CD4-positive, CD25-positive, alpha-beta regulatory T cell (primary cell): ENCODE data around the gene PIEZO1. TPM values are rescaled to one million over a fixed set of nuclear protein-coding genes. Genes with fewer than 3 reads are reported as not detected.
A peak's percentile ranks its signal among the peaks of the same experiment; 100 is the strongest.

Experiments
- ATAC-seq, 2 donors: fragments of 150-1000 bp; cut with Tn5 transposase; one replicate each; pipeline ENCODE4 v1.10.0; 2021; ENCODE audit warnings: low read depth in 2 of 2, moderate number of reproducible peaks in 2 of 2, moderate library complexity in 1 of 2
- DNase-seq, 3 donors: peaks; one replicate each; pipeline versions ENCODE4 v3.0.0 to v3.0.0-alpha.2; 2012 to 2022; ENCODE audit warnings: mixed read lengths in 1 of 3
- H3K27ac ChIP-seq: one replicate; pipeline ENCODE4 v1.7.0; 2013; ENCODE audit warnings: mild to moderate bottlenecking, low read length; ENCODE audit not compliant: insufficient read depth, poor library complexity, severe bottlenecking
- H3K27me3 ChIP-seq: one replicate; pipeline ENCODE4 v1.7.0; 2013; ENCODE audit warnings: low read length; ENCODE audit not compliant: control insufficient read depth, insufficient read depth
- H3K36me3 ChIP-seq: one replicate; pipeline ENCODE4 v1.7.0; 2013; ENCODE audit warnings: mild to moderate bottlenecking, low read length, moderate library complexity; ENCODE audit not compliant: control insufficient read depth, insufficient read depth
- H3K4me1 ChIP-seq: 2 replicates; pipeline ENCODE4 v1.7.0; 2013; ENCODE audit warnings: mild to moderate bottlenecking, low read length; ENCODE audit not compliant: insufficient read depth, control insufficient read depth, poor library complexity, severe bottlenecking
- H3K4me3 ChIP-seq: one replicate; pipeline ENCODE4 v1.7.0; 2013; ENCODE audit warnings: low read depth, mild to moderate bottlenecking, low read length, moderate library complexity
- H3K9me3 ChIP-seq, 2 experiments: 1 replicate in 1 of 2; 2 replicates in 1 of 2; pipeline ENCODE4 v1.7.0; 2013; ENCODE audit warnings: low read length in 2 of 2, mild to moderate bottlenecking in 1 of 2, moderate library complexity in 1 of 2; ENCODE audit not compliant: control insufficient read depth in 2 of 2
- H3K27ac Mint-ChIP-seq, 3 donors: one replicate each; pipeline ENCODE4 v1.8.0; 2020 to 2022; ENCODE audit warnings: mild to moderate bottlenecking in 3 of 3, mixed read lengths in 3 of 3, moderate library complexity in 2 of 3
- H3K27me3 Mint-ChIP-seq: one replicate; pipeline ENCODE4 v1.8.0; 2022; ENCODE audit warnings: mild to moderate bottlenecking, mixed read lengths
- H3K36me3 Mint-ChIP-seq: one replicate; pipeline ENCODE4 v1.8.0; 2020; ENCODE audit warnings: mixed read lengths
- H3K4me1 Mint-ChIP-seq, 4 donors: one replicate each; pipeline ENCODE4 v1.8.0; 2020 to 2022; ENCODE audit warnings: mixed read lengths in 4 of 4, mild to moderate bottlenecking in 1 of 4
- H3K4me3 Mint-ChIP-seq, 4 donors: one replicate each; pipeline ENCODE4 v1.8.0; 2020 to 2022; ENCODE audit warnings: mild to moderate bottlenecking in 4 of 4, mixed read lengths in 4 of 4, moderate library complexity in 3 of 4
- H3K9me3 Mint-ChIP-seq, 7 donors: one replicate each; pipeline ENCODE4 v1.8.0; 2020 to 2022; ENCODE audit warnings: mixed read lengths in 7 of 7, mild to moderate bottlenecking in 3 of 7, moderate library complexity in 2 of 7
- polyA plus RNA-seq, 4 donors: library from polyadenylated mRNA; unstranded; fragments of 300-500 nt; fragmentation: Illumina TruSeq; gene quantifications; one replicate each; pipeline ENCODE4 v1.2.3, GENCODE V29; 2021
- total RNA-seq: library from RNA; stranded (reverse); gene quantifications from one replicate; pipeline ENCODE4 v1.2.3, GENCODE V29; 2022

Gene PIEZO1
- total and polyA plus RNA-seq, 5 donors from 2014 or later = 18.1 to 337 (median 20.2) TPM

DNA sequence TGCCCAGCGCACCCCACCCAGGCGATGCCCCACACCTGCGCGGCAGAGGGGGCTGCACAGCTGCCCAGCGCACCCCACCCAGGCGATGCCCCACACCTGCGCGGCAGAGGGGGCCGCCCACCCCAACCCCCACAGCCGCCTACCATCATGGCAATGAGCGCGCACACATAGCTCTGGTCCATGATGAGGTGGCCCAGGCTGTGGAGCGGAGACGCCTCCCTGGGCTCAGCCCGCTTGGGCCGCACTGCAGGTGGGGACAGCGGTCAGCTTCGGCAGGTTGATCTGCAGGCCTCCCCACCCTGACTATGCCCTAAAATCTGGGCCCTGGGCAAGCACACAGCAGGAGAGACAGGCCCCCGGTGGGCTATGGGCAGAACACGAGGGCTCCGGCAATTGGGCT is 48.5 kb downstream of the PIEZO1 start:
- H3K27me3 ChIP-seq = no peaks in the 10 kb centered on the region
- H3K36me3 Mint-ChIP-seq = peaks cover under 1% of the 10 kb centered on the region
- H3K9me3 ChIP-seq = no peaks in the 10 kb centered on the region
- H3K27ac Mint-ChIP-seq = peak overlapping the region in 1 of 3 donors; percentile 25
- DNase-seq = no peak
- H3K4me1 Mint-ChIP-seq = no peaks in the 10 kb centered on the region
- H3K36me3 ChIP-seq = peaks cover 35% of the 10 kb centered on the region
- H3K27me3 Mint-ChIP-seq = no peaks in the 10 kb centered on the region
- H3K4me1 ChIP-seq = peaks cover 4% of the 10 kb centered on the region
- H3K27ac ChIP-seq = no peak overlapping the region
- H3K4me3 Mint-ChIP-seq = no peak overlapping the region
- H3K4me3 ChIP-seq = no peak overlapping the region
- H3K9me3 Mint-ChIP-seq = no peaks in the 10 kb centered on the region
- no peak for ATAC-seq

GRCh38 chr16:88736088-88736487 is 48.9 kb downstream of the PIEZO1 start:
- ATAC-seq (no peak), DNase-seq (no peak)
- no peaks in the 10 kb centered on the region for H3K9me3 ChIP-seq
- Mint-ChIP-seq H3K4me1 (no peaks in the 10 kb centered on the region), H3K27ac (no peak overlapping the region), H3K27me3 (no peaks in the 10 kb centered on the region), H3K9me3 (no peaks in the 10 kb centered on the region), H3K36me3 (peaks cover 4% of the 10 kb centered on the region), H3K4me3 (no peak overlapping the region)
- no peak overlapping the region for H3K4me3 ChIP-seq
- peaks cover 4% of the 10 kb centered on the region for H3K4me1 ChIP-seq
- H3K27me3 ChIP-seq = no peaks in the 10 kb centered on the region
- peaks cover 34% of the 10 kb centered on the region for H3K36me3 ChIP-seq
- H3K27ac ChIP-seq = no peak overlapping the region

- Mint-ChIP-seq H3K36me3 (peaks cover 5% of the 10 kb centered on the region), H3K27me3 (no peaks in the 10 kb centered on the region), H3K9me3 (no peaks in the 10 kb centered on the region), H3K27ac (no peak overlapping the region), H3K4me1 (no peaks in the 10 kb centered on the region), H3K4me3 (no peak overlapping the region)
- Histone ChIP-seq H3K9me3 (no peaks in the 10 kb centered on the region), H3K27me3 (no peaks in the 10 kb centered on the region), H3K36me3 (peaks cover 35% of the 10 kb centered on the region), H3K27ac (no peak overlapping the region), H3K4me3 (no peak overlapping the region), H3K4me1 (peaks cover 4% of the 10 kb centered on the region)
- ATAC-seq = no peak
- no peak for DNase-seq
These were observed 49.4 kb downstream of the PIEZO1 start for GRCh38 chr16:88735616-88736015.

GRCh38 chr16:88735121-88735520 is 49.9 kb downstream of the PIEZO1 start:
- H3K4me1 ChIP-seq = peaks cover 4% of the 10 kb centered on the region
- H3K36me3 ChIP-seq = peaks cover 34% of the 10 kb centered on the region
- H3K27me3 ChIP-seq = no peaks in the 10 kb centered on the region
- H3K27me3 Mint-ChIP-seq = no peaks in the 10 kb centered on the region
- no peak overlapping the region for H3K27ac Mint-ChIP-seq
- H3K4me1 Mint-ChIP-seq = no peaks in the 10 kb centered on the region
- H3K9me3 ChIP-seq = no peaks in the 10 kb centered on the region
- no peak overlapping the region for H3K4me3 ChIP-seq
- DNase-seq (no peak), ATAC-seq (no peak)
- H3K4me3 Mint-ChIP-seq = no peak overlapping the region
- no peak overlapping the region for H3K27ac ChIP-seq
- H3K36me3 Mint-ChIP-seq = peaks cover 5% of the 10 kb centered on the region
- H3K9me3 Mint-ChIP-seq = no peaks in the 10 kb centered on the region

DNA sequence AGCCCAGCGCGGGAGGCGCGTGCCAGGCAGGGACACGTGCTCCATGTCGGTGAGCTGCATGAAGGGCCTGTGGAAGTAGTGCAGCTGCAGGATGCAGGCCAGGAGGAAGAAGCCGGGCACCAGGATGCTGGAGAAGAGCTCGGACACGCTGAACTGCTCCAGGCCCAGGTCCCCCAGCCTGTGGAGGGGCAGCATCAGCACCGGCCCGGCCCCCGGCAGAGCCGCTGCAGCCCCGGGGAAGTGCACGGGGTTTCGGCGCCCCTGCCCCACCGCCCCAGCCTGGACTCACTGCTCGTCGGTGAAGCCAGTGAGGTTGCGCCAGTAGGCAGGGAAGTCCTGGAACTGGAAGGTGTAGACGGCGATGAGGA is 50.7 kb downstream of the PIEZO1 start:
- H3K9me3 ChIP-seq = no peaks in the 10 kb centered on the region
- Mint-ChIP-seq H3K27me3 (no peaks in the 10 kb centered on the region), H3K36me3 (peaks cover 5% of the 10 kb centered on the region), H3K9me3 (no peaks in the 10 kb centered on the region), H3K4me1 (no peaks in the 10 kb centered on the region), H3K4me3 (no peak overlapping the region), H3K27ac (no peak overlapping the region)
- H3K27me3 ChIP-seq = no peaks in the 10 kb centered on the region
- peaks cover 33% of the 10 kb centered on the region for H3K36me3 ChIP-seq
- ATAC-seq (no peak), DNase-seq (no peak)
- no peak overlapping the region for H3K27ac ChIP-seq
- H3K4me1 ChIP-seq = peaks cover 4% of the 10 kb centered on the region
- no peak overlapping the region for H3K4me3 ChIP-seq

GRCh38 chr16:88733630-88734360 is 51.2 kb downstream of the PIEZO1 start:
- Histone ChIP-seq H3K27me3 (no peaks in the 10 kb centered on the region), H3K27ac (no peak overlapping the region), H3K9me3 (no peaks in the 10 kb centered on the region), H3K4me3 (no peak overlapping the region), H3K36me3 (peaks cover 33% of the 10 kb centered on the region), H3K4me1 (peaks cover 4% of the 10 kb centered on the region)
- Mint-ChIP-seq H3K27me3 (no peaks in the 10 kb centered on the region), H3K27ac (no peak overlapping the region), H3K4me1 (no peaks in the 10 kb centered on the region), H3K36me3 (peaks cover 5% of the 10 kb centered on the region), H3K9me3 (no peaks in the 10 kb centered on the region), H3K4me3 (peak overlapping the region in 1 of 4 donors; percentile 52)
- DNase-seq (no peak), ATAC-seq (no peak)

- Histone ChIP-seq H3K9me3 (no peaks in the 10 kb centered on the region), H3K27me3 (no peaks in the 10 kb centered on the region), H3K27ac (no peak overlapping the region), H3K36me3 (peaks cover 35% of the 10 kb centered on the region), H3K4me1 (peaks cover 4% of the 10 kb centered on the region), H3K4me3 (no peak overlapping the region)
- H3K9me3 Mint-ChIP-seq = no peaks in the 10 kb centered on the region
- H3K4me1 Mint-ChIP-seq = no peaks in the 10 kb centered on the region
- DNase-seq (no peak), ATAC-seq (no peak)
- peaks cover 5% of the 10 kb centered on the region for H3K36me3 Mint-ChIP-seq
- H3K27me3 Mint-ChIP-seq = no peaks in the 10 kb centered on the region
- H3K27ac Mint-ChIP-seq = no peak overlapping the region
- H3K4me3 Mint-ChIP-seq = no peak overlapping the region
These were observed 52.1 kb downstream of the PIEZO1 start for GRCh38 chr16:88732961-88733294.

DNA sequence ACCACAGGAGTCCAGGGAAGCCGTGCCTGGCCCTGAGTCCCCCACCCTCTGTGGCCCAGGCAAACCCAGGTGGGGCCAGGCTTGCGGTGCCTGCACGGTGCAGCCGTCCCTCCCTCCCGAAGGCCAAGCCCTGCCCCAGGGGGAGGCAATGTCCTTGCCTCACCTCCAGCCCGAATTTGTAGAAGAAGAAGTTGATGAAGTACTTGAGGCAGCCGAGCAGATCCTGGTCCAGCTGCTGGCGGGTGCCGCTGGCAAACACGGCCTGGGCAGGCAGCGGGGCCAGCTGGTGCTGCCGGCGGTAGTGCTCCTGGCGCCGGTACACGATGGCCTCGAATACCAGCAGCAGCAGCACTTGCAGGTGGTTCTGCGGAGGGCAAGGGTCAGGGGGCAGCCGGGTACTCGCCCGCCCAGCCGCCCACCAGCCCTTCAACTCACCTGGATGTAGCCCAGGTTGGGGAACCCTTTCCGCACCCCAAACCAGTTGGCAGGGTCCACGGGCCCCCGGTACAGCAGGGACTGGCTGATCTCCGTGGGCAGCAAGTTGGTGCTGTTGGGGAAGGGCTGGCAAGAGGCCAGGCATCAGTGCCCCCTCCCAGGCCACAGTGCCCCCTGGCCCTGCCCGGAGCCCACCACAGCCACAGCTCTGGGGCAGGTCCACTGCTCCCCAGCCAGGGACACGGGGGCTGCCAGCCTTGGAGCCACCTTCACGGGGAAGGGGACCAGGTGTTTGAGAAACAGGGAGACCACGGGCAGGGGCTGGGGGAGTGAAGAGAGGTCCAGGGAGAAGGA is 52.7 kb downstream of the PIEZO1 start:
- ATAC-seq = no peak
- no peaks in the 10 kb centered on the region for H3K4me1 Mint-ChIP-seq
- H3K4me3 Mint-ChIP-seq = no peak overlapping the region
- Histone ChIP-seq H3K9me3 (no peaks in the 10 kb centered on the region), H3K27me3 (no peaks in the 10 kb centered on the region), H3K4me3 (no peak overlapping the region), H3K36me3 (peaks cover 38% of the 10 kb centered on the region), H3K27ac (no peak overlapping the region), H3K4me1 (no peaks in the 10 kb centered on the region)
- peaks cover 5% of the 10 kb centered on the region for H3K36me3 Mint-ChIP-seq
- no peak for DNase-seq
- H3K27me3 Mint-ChIP-seq = no peaks in the 10 kb centered on the region
- no peak overlapping the region for H3K27ac Mint-ChIP-seq
- H3K9me3 Mint-ChIP-seq = no peaks in the 10 kb centered on the region
